ENCODE measurements around the gene DDX50.

DNA sequence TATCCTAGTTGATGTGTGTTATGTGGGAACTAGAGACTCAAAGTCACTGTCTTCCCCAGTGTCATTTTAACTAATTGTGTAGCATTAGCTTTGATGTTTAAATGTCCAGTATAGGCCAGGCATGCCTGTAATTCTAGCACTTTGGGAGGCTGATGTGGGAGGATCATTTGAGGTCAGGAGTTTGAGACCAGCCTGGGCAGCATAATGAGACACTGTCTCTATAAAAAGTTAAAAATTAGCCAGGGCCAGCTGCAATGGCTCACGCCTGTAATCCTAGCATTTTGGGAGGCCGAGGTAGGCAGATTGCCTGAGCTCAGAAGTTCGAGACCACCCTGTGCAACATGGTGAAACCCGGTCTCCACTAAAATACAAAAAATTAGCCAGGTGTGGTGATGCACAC, 24.4 kb downstream of the DDX50 start:
- TF ChIP-seq POLR2AphosphoS5 (IDR thresholded peaks at IDR 0.05) = no peak
- TF ChIP-seq, protein P1, sequence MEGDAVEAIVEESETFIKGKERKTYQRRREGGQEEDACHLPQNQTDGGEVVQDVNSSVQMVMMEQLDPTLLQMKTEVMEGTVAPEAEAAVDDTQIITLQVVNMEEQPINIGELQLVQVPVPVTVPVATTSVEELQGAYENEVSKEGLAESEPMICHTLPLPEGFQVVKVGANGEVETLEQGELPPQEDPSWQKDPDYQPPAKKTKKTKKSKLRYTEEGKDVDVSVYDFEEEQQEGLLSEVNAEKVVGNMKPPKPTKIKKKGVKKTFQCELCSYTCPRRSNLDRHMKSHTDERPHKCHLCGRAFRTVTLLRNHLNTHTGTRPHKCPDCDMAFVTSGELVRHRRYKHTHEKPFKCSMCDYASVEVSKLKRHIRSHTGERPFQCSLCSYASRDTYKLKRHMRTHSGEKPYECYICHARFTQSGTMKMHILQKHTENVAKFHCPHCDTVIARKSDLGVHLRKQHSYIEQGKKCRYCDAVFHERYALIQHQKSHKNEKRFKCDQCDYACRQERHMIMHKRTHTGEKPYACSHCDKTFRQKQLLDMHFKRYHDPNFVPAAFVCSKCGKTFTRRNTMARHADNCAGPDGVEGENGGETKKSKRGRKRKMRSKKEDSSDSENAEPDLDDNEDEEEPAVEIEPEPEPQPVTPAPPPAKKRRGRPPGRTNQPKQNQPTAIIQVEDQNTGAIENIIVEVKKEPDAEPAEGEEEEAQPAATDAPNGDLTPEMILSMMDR (IDR thresholded peaks at IDR 0.05) = no peak
- no peak for TF ChIP-seq POLR2A (IDR thresholded peaks at IDR 0.05; ENCODE audit: low read depth)
- no peak for TF ChIP-seq EP300 (IDR thresholded peaks at IDR 0.05)
